ENCODE data around the gene SLC39A3.
A peak's percentile ranks its signal among the peaks of the same experiment; 100 is the strongest.

Gene SLC39A3

GRCh38 chr19:2777952-2778683 is 38.3 kb upstream of the SLC39A3 start:
- Histone ChIP-seq H3K27ac (ENCODE audit: low read depth, low read length) (no peak overlapping the region), H3K36me3 (ENCODE audit: insufficient read depth, low read length) (no peaks in the 10 kb centered on the region), H3K4me1 (ENCODE audit: control insufficient read depth, insufficient read depth, low read length, unreplicated experiment) (peaks cover 20% of the 10 kb centered on the region)

GRCh38 chr19:2775556-2776430 is 36.0 kb upstream of the SLC39A3 start:
- H3K4me1 ChIP-seq (ENCODE audit: control insufficient read depth, insufficient read depth, low read length, unreplicated experiment) = peaks cover 10% of the 10 kb centered on the region
- no peak overlapping the region for H2AFZ ChIP-seq (ENCODE audit: low read length, unreplicated experiment)
- H3K27ac ChIP-seq (ENCODE audit: low read depth, low read length) = peak overlapping the region; percentile 69
- peak overlapping the region; percentile 15 for H3K4me3 ChIP-seq (ENCODE audit: low read depth, low read length)
- peaks cover 83% of the 10 kb centered on the region for H3K79me2 ChIP-seq (ENCODE audit: control insufficient read depth, insufficient read depth, low read length, unreplicated experiment)
- H3K36me3 ChIP-seq (ENCODE audit: insufficient read depth, low read length) = no peaks in the 10 kb centered on the region
- no peaks in the 10 kb centered on the region for H3K27me3 ChIP-seq (ENCODE audit: insufficient read depth, low read length)

More at GRCh38 chr19:2777952-2778683, 38.3 kb upstream of the SLC39A3 start:
- H3K27me3 ChIP-seq (ENCODE audit: insufficient read depth, low read length) = no peaks in the 10 kb centered on the region
- H3K79me2 ChIP-seq (ENCODE audit: control insufficient read depth, insufficient read depth, low read length, unreplicated experiment) = peaks cover 89% of the 10 kb centered on the region
- no peak overlapping the region for H3K4me3 ChIP-seq (ENCODE audit: low read depth, low read length)
- H2AFZ ChIP-seq (ENCODE audit: low read length, unreplicated experiment) = no peak overlapping the region

GRCh38 chr19:2774953-2775555 is 35.2 kb upstream of the SLC39A3 start:
- Histone ChIP-seq H2AFZ (ENCODE audit: low read length, unreplicated experiment) (no peak overlapping the region), H3K79me2 (ENCODE audit: control insufficient read depth, insufficient read depth, low read length, unreplicated experiment) (peaks cover 83% of the 10 kb centered on the region), H3K27ac (ENCODE audit: low read depth, low read length) (peak overlapping the region; percentile 69), H3K27me3 (ENCODE audit: insufficient read depth, low read length) (no peaks in the 10 kb centered on the region), H3K4me3 (ENCODE audit: low read depth, low read length) (0 out of 2 replicates have a peak overlapping the region, but pooled peaks have one; percentile 15), H3K4me1 (ENCODE audit: control insufficient read depth, insufficient read depth, low read length, unreplicated experiment) (peaks cover 10% of the 10 kb centered on the region), H3K36me3 (ENCODE audit: insufficient read depth, low read length) (no peaks in the 10 kb centered on the region)

GRCh38 chr19:2774083-2774679 is 34.4 kb upstream of the SLC39A3 start:
- Histone ChIP-seq H3K4me3 (ENCODE audit: low read depth, low read length) (no peak overlapping the region), H3K27me3 (ENCODE audit: insufficient read depth, low read length) (no peaks in the 10 kb centered on the region)

GRCh38 chr19:2771786-2772674 is 32.2 kb upstream of the SLC39A3 start:
- Histone ChIP-seq H3K27ac (ENCODE audit: low read depth, low read length) (no peak overlapping the region), H3K4me1 (ENCODE audit: control insufficient read depth, insufficient read depth, low read length, unreplicated experiment) (peaks cover 10% of the 10 kb centered on the region), H3K27me3 (ENCODE audit: insufficient read depth, low read length) (no peaks in the 10 kb centered on the region), H3K79me2 (ENCODE audit: control insufficient read depth, insufficient read depth, low read length, unreplicated experiment) (peaks cover 68% of the 10 kb centered on the region), H2AFZ (ENCODE audit: low read length, unreplicated experiment) (no peak overlapping the region), H3K36me3 (ENCODE audit: insufficient read depth, low read length) (no peaks in the 10 kb centered on the region), H3K4me3 (ENCODE audit: low read depth, low read length) (no peak overlapping the region)

More at GRCh38 chr19:2774083-2774679, 34.4 kb upstream of the SLC39A3 start:
- H3K79me2 ChIP-seq (ENCODE audit: control insufficient read depth, insufficient read depth, low read length, unreplicated experiment) = peaks cover 80% of the 10 kb centered on the region
- no peak overlapping the region for H2AFZ ChIP-seq (ENCODE audit: low read length, unreplicated experiment)
- H3K27ac ChIP-seq (ENCODE audit: low read depth, low read length) = no peak overlapping the region
- peaks cover 10% of the 10 kb centered on the region for H3K4me1 ChIP-seq (ENCODE audit: control insufficient read depth, insufficient read depth, low read length, unreplicated experiment)
- no peaks in the 10 kb centered on the region for H3K36me3 ChIP-seq (ENCODE audit: insufficient read depth, low read length)

GRCh38 chr19:2770055-2771013 is 30.5 kb upstream of the SLC39A3 start:
- H2AFZ ChIP-seq (ENCODE audit: low read length, unreplicated experiment) = no peak overlapping the region
- H3K36me3 ChIP-seq (ENCODE audit: insufficient read depth, low read length) = no peaks in the 10 kb centered on the region
- peaks cover 53% of the 10 kb centered on the region for H3K79me2 ChIP-seq (ENCODE audit: control insufficient read depth, insufficient read depth, low read length, unreplicated experiment)
- no peak overlapping the region for H3K27ac ChIP-seq (ENCODE audit: low read depth, low read length)
- no peak overlapping the region for H3K4me3 ChIP-seq (ENCODE audit: low read depth, low read length)
- peaks cover 4% of the 10 kb centered on the region for H3K4me1 ChIP-seq (ENCODE audit: control insufficient read depth, insufficient read depth, low read length, unreplicated experiment)
- H3K27me3 ChIP-seq (ENCODE audit: insufficient read depth, low read length) = no peaks in the 10 kb centered on the region

GRCh38 chr19:2769218-2769617 is 29.4 kb upstream of the SLC39A3 start:
- H3K4me3 ChIP-seq (ENCODE audit: low read depth, low read length) = no peak overlapping the region
- no peak overlapping the region for H2AFZ ChIP-seq (ENCODE audit: low read length, unreplicated experiment)
- no peaks in the 10 kb centered on the region for H3K27me3 ChIP-seq (ENCODE audit: insufficient read depth, low read length)
- no peaks in the 10 kb centered on the region for H3K36me3 ChIP-seq (ENCODE audit: insufficient read depth, low read length)
- peaks cover 41% of the 10 kb centered on the region for H3K79me2 ChIP-seq (ENCODE audit: control insufficient read depth, insufficient read depth, low read length, unreplicated experiment)
- no peak overlapping the region for H3K27ac ChIP-seq (ENCODE audit: low read depth, low read length)
- no peaks in the 10 kb centered on the region for H3K4me1 ChIP-seq (ENCODE audit: control insufficient read depth, insufficient read depth, low read length, unreplicated experiment)

GRCh38 chr19:2768365-2769132 is 28.7 kb upstream of the SLC39A3 start:
- peaks cover 37% of the 10 kb centered on the region for H3K79me2 ChIP-seq (ENCODE audit: control insufficient read depth, insufficient read depth, low read length, unreplicated experiment)
- H3K27me3 ChIP-seq (ENCODE audit: insufficient read depth, low read length) = no peaks in the 10 kb centered on the region
- no peaks in the 10 kb centered on the region for H3K36me3 ChIP-seq (ENCODE audit: insufficient read depth, low read length)
- no peak overlapping the region for H2AFZ ChIP-seq (ENCODE audit: low read length, unreplicated experiment)
- H3K4me3 ChIP-seq (ENCODE audit: low read depth, low read length) = no peak overlapping the region
- H3K4me1 ChIP-seq (ENCODE audit: control insufficient read depth, insufficient read depth, low read length, unreplicated experiment) = no peaks in the 10 kb centered on the region
- no peak overlapping the region for H3K27ac ChIP-seq (ENCODE audit: low read depth, low read length)
